Neuron (in vitro differentiated cells): ENCODE results near the gene CDK2AP2.
"Not testable (repeated sequence)": the region's sequence is repeated elsewhere in the genome, so short reads cannot be mapped to it uniquely, and the experiment has no call there.

Experiments used
- H2AFZ ChIP-seq: one replicate; pipeline ENCODE4 v1.6.1; 2013; ENCODE audit warnings: low read depth, mild to moderate bottlenecking, inconsistent platforms, low read length, moderate library complexity
- H3K27me3 ChIP-seq: one replicate; pipeline ENCODE4 v1.6.1; 2013; ENCODE audit warnings: low read length; ENCODE audit not compliant: insufficient read depth
- H3K36me3 ChIP-seq: one replicate; pipeline ENCODE4 v1.6.1; 2013; ENCODE audit warnings: low read length; ENCODE audit not compliant: insufficient read depth
- H3K4me1 ChIP-seq: one replicate; pipeline ENCODE4 v1.6.1; 2013; ENCODE audit warnings: low read length; ENCODE audit not compliant: insufficient read depth
- H3K4me3 ChIP-seq: 2 replicates; pipeline ENCODE4 v1.5.1; 2013; ENCODE audit warnings: mild to moderate bottlenecking, low read length, moderate library complexity
- H3K9me3 ChIP-seq: one replicate; pipeline ENCODE4 v1.6.1; 2013; ENCODE audit warnings: low read length

The CDK2AP2 gene

GRCh38 chr11:67468456-67468758 is 39.6 kb downstream of the CDK2AP2 start:
- no peak overlapping the region for H2AFZ ChIP-seq
- no peaks in the 10 kb centered on the region for H3K36me3 ChIP-seq
- H3K4me1 ChIP-seq: peaks cover 20% of the 10 kb centered on the region
- H3K9me3 ChIP-seq: no peaks in the 10 kb centered on the region
- peak overlapping the region; percentile 86 for H3K4me3 ChIP-seq
- H3K27me3 ChIP-seq: no peaks in the 10 kb centered on the region

GRCh38 chr11:67468056-67468455 is 39.9 kb downstream of the CDK2AP2 start:
- H3K4me1 ChIP-seq: peaks cover 20% of the 10 kb centered on the region
- H3K36me3 ChIP-seq: no peaks in the 10 kb centered on the region
- H2AFZ ChIP-seq: no peak overlapping the region
- peak overlapping the region; percentile 86 for H3K4me3 ChIP-seq
- H3K27me3 ChIP-seq: no peaks in the 10 kb centered on the region
- H3K9me3 ChIP-seq: no peaks in the 10 kb centered on the region

DNA sequence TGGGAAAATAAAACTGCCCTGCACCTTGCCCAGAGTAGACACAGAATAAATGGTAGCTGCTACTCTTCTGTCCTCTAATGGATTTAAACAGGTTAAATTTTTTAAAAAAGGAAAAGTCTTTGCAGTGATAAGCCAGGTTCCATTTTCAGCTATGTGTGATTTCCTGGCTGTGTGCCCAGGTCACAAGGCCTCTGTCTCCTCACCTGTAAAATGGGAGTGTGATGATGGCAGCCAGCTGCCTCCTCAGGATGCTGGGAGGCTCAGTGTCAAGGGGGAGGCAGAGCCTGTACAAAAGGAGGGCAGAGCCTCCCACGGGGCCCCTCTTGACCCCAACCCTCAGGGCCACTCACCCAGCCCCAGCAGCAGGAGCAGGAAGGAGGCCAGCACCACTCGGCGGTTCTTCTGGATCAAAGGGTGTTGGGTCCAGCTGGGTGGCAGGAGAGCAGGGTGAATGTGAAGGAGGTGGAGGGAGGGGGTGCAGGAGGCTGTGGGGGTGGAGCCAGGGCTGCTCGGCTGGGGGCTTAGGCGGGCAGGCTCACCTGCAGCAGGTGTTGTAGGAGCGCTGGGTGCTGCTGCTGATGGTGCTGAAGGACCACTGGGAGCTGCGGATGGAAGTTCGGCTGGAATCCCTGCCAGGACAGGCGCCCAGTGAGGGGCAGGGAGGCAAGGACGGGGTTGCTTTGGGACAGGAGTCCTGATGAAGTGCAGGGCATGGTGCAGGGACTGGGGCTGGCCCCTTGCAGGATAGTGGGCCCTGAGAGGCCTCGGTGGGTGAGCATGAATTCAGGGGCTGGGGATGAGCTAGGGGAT is 40.8 kb downstream of the CDK2AP2 start:
- Histone ChIP-seq H3K9me3 (no peaks in the 10 kb centered on the region), H3K4me1 (peaks cover 20% of the 10 kb centered on the region), H3K36me3 (no peaks in the 10 kb centered on the region), H2AFZ (no peak overlapping the region), H3K27me3 (no peaks in the 10 kb centered on the region), H3K4me3 (no peak overlapping the region)

- no peaks in the 10 kb centered on the region for H3K27me3 ChIP-seq
- no peak overlapping the region for H3K4me3 ChIP-seq
- H2AFZ ChIP-seq: no peak overlapping the region
- H3K4me1 ChIP-seq: peaks cover 20% of the 10 kb centered on the region
- H3K36me3 ChIP-seq: no peaks in the 10 kb centered on the region
- H3K9me3 ChIP-seq: no peaks in the 10 kb centered on the region
Measured at GRCh38 chr11:67466367-67466766, 41.6 kb downstream of the CDK2AP2 start.

- not testable (repeated sequence) for H3K36me3 ChIP-seq, H3K9me3 ChIP-seq, H3K27me3 ChIP-seq, H2AFZ ChIP-seq
- peak overlapping the region; percentile 49 for H3K4me3 ChIP-seq
- peaks cover 20% of the 10 kb centered on the region for H3K4me1 ChIP-seq
Measured at GRCh38 chr11:67465530-67465929, 42.4 kb downstream of the CDK2AP2 start.

DNA sequence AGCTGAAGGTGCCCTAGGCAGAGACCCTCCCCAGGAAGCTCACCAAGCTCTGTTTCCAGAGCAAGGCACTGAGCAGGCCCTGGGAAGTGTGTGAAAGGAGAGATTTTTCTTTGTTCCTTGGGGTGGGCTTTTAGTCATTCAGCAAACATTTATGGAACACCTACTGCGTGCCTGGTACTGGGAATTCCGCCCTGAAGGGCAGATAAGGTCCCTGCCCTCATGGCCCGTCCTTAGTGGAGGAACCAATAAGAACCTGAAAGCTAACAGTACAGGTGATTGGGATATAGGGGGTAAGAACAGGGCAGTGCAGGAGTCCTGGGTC is 42.8 kb downstream of the CDK2AP2 start:
- Histone ChIP-seq H3K36me3 (no peaks in the 10 kb centered on the region), H3K27me3 (no peaks in the 10 kb centered on the region), H3K9me3 (no peaks in the 10 kb centered on the region), H3K4me3 (peak overlapping the region; percentile 49), H2AFZ (no peak overlapping the region), H3K4me1 (peaks cover 20% of the 10 kb centered on the region)

DNA sequence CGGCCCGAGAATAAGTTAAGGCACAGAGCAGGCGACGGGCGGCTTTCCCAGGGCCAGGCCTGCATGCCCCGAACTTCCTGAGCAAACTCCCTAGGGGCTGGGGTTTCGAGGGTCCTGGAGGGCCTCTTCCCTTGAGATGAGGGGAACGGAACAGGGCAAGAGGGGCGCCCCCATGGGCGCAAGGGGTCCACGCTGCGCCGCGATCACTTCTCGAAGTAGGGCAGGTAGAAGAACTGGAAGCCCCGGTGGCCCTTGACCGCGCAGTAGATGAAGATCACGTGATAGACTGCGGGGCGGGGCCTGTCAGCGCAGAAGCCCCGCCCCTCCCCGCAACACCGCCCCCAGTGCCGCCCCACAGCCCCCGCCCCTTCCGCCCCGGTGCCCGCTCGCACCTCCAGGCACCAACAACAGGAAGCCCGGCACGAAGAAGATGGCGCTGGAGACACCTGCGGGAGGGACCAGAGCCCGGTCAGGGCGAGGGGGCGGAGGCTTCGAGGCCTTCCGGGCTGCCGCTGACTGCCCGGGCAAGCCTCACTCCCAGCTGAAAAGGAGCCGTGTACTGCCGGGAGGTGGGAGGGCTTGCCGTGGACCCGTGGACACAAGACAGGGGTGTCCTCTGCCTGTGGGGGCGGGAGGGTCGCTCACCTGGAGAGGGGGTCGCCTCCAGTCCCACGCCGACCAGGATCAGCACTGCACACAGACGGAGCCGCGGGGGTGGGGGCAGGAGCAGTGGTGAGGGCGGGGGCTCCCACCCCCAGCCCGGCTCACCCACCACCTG is 43.4 kb downstream of the CDK2AP2 start:
- Histone ChIP-seq H2AFZ (no peak overlapping the region), H3K9me3 (no peaks in the 10 kb centered on the region), H3K27me3 (no peaks in the 10 kb centered on the region), H3K4me1 (peaks cover 20% of the 10 kb centered on the region), H3K36me3 (no peaks in the 10 kb centered on the region), H3K4me3 (peak overlapping the region; percentile 49)

DNA sequence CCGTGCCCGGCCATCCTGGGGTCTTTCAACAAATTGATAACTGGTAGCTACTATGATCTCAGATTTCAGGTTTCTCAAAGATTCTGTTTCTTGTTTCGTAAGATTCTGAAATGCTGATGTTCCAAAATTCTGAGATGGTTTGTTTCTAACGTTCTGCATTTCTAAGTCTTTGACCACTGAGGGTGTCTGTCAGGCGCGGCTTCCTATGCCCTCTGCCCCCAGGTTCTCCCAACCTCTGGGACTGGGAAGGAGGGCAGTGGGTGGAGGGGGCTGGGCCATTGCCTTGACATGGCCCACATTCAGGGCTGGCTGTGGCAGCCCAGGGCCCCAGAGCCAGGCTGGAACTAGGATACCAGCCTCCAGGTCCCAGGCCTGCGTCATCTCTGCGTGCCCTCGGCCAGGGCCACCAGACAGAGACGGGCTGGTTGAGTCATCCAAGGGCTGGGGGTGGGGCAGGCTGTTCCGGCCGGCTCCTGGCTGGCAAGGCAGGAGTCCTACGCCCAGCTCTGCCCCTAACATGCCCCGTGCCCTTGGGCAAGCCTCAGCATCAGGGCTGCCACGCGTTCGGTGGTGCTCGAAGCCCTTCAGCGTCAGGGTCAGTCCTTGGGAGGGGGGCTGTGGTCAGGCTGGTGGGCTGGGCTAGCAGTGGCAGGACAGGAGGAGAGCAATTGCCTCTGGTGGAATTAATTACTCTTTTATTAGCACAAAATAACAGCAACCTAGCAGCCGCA is 44.1 kb downstream of the CDK2AP2 start:
- no peaks in the 10 kb centered on the region for H3K27me3 ChIP-seq
- peak overlapping the region; percentile 25 for H3K4me3 ChIP-seq
- H3K9me3 ChIP-seq: no peaks in the 10 kb centered on the region
- no peak overlapping the region for H2AFZ ChIP-seq
- H3K4me1 ChIP-seq: peaks cover 17% of the 10 kb centered on the region
- H3K36me3 ChIP-seq: no peaks in the 10 kb centered on the region

GRCh38 chr11:67463186-67463585 is 44.8 kb downstream of the CDK2AP2 start:
- Histone ChIP-seq H2AFZ (no peak overlapping the region), H3K9me3 (no peaks in the 10 kb centered on the region), H3K27me3 (no peaks in the 10 kb centered on the region), H3K36me3 (no peaks in the 10 kb centered on the region), H3K4me1 (peaks cover 14% of the 10 kb centered on the region), H3K4me3 (no peak overlapping the region)

GRCh38 chr11:67458266-67458665 is 49.7 kb downstream of the CDK2AP2 start:
- H3K4me1 ChIP-seq: no peaks in the 10 kb centered on the region
- H2AFZ ChIP-seq: no peak overlapping the region
- H3K27me3 ChIP-seq: no peaks in the 10 kb centered on the region
- H3K36me3 ChIP-seq: no peaks in the 10 kb centered on the region
- H3K9me3 ChIP-seq: no peaks in the 10 kb centered on the region
- H3K4me3 ChIP-seq: no peak overlapping the region

DNA sequence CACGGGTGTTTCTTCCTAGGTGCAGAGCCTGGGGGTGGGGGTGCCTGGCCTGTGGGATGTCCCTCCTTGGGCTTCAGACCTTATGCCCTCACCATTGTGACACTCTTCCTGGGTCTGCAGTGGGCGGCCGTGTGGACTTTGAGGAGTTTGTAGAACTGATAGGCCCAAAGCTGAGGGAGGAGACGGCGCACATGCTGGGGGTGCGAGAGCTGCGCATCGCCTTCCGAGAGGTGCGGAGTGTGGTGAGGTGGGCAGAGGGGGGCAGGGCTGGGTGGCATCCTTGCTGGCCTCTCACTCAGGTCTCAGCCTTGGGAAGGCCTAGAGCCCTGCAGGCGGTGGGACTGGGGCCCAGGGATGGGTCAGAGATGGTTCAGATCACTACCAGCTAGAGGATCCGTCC is 50.5 kb downstream of the CDK2AP2 start:
- H3K4me3 ChIP-seq: no peak overlapping the region
- H3K27me3 ChIP-seq: no peaks in the 10 kb centered on the region
- no peaks in the 10 kb centered on the region for H3K9me3 ChIP-seq
- no peaks in the 10 kb centered on the region for H3K36me3 ChIP-seq
- H3K4me1 ChIP-seq: no peaks in the 10 kb centered on the region
- H2AFZ ChIP-seq: no peak overlapping the region
